Right hindlimb (tissue), 1 donor: ENCODE data around the gene BBX.

Experiments
- DNase-seq: peaks from one replicate; pipeline ENCODE4 v3.0.0-alpha.2; 2018

Gene BBX

GRCh38 chr3:107756649-107757048 is 233.9 kb downstream of the BBX start:
- no peak for DNase-seq

GRCh38 chr3:107757140-107757539 is 234.4 kb downstream of the BBX start:
- DNase-seq: no peak

DNA sequence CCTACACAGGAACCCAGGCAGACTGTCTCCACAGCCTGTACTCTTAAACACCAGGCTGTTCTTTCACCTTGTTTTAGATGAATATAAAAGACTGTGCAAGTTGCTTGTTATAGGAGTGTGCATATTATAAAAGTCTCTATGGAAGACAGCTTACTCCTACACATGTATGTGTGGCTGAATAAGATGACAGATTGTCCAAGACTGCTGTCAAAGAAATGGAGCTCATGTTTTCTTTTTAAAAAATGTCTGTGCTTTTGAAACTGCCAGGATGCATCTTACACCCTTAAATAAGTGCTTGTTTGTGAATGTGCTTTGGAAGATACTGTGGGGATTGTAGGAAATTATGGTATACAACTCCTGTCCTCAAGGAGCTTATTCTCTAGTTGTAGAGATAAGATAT is 237.4 kb downstream of the BBX start:
- DNase-seq: no peak

DNA sequence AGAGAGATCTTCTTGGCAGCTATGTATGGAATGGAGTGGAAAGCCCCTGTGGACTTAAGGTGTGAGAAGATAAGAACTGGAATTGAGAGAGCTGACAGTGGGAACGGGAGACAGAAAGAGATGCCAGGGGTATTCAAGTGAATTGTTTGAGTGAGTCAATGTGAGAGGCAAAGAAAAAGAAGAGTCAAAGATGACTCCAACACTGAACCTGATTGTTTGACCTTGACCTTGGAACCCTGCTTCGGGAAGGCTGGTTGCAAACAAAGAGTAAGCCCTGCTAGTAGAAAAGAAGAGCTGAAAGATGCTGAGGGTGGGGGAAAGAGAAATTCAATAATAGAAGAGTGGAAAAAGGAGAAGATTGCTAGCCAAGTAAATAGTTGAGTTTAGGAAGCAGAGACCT is 238.6 kb downstream of the BBX start:
- no peak for DNase-seq

- no peak for DNase-seq
Observed at GRCh38 chr3:107765524-107765923, 242.8 kb downstream of the BBX start.

GRCh38 chr3:107767897-107768605 is 245.3 kb downstream of the BBX start:
- no peak for DNase-seq

- DNase-seq: no peak
Observed at GRCh38 chr3:107769882-107770281, 247.1 kb downstream of the BBX start.

GRCh38 chr3:107772016-107772415 is 249.3 kb downstream of the BBX start:
- no peak for DNase-seq

DNA sequence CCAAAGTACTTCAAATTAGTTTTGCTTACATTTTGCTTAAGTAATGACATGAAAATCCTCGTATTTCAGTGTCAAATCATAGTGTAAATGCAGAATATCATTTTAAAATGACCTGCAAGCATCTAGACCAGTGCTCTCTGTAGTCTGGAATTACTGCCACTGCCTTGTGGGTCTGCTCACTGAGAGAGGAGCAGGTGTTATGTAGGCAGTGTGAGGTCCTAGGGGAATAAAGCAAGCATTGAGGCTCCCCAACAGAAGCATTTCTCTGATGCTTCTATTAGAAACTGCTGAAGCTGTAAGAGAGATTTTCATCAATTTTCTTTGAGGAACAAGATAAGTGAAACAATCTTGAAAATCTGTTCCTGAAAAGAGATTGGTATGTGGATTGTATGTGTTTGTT is 253.2 kb downstream of the BBX start:
- no peak for DNase-seq

- no peak for DNase-seq
Observed at GRCh38 chr3:107781253-107781652, 258.5 kb downstream of the BBX start.

DNA sequence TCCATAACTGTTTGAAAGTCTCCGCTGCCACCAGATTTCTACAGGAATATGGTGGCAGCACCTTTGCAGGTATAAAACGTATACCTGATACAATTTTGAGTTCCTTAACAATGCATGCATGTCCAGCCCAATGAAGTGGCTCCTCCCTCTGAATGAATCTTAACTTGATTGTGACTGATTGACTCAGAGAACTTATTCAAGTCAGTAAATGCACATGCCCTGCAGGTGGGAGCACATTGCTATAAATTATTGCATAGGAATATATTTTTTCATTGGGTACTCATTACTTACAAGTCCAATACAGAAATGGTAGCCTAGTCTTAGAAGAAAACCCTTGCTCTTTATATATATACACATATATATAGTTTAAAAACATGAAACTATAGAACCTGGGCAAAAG is 259.3 kb downstream of the BBX start:
- no peak for DNase-seq

- DNase-seq: no peak
Observed at GRCh38 chr3:107790612-107791011, 267.9 kb downstream of the BBX start.

DNA sequence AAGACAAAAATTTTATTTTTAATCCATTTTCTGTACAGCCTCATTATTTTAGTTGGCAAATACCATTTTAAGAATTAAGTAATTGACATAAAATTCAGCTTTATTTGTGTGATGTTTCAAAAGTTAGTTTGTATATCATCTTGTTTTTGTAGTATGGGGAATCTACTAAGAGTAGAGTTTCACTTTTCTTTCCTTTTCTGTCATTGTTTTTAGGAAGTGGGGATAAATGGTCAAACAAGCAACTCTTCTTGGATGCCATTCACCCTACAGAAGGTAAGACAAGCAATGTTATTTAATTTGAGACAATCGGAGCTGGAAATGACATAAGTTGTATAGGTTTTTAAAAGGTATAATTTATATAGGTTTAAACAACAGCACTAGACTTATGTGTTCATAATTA is 268.3 kb downstream of the BBX start:
- no peak for DNase-seq

- DNase-seq: no peak
Observed at GRCh38 chr3:107791450-107791849, 268.7 kb downstream of the BBX start.

DNA sequence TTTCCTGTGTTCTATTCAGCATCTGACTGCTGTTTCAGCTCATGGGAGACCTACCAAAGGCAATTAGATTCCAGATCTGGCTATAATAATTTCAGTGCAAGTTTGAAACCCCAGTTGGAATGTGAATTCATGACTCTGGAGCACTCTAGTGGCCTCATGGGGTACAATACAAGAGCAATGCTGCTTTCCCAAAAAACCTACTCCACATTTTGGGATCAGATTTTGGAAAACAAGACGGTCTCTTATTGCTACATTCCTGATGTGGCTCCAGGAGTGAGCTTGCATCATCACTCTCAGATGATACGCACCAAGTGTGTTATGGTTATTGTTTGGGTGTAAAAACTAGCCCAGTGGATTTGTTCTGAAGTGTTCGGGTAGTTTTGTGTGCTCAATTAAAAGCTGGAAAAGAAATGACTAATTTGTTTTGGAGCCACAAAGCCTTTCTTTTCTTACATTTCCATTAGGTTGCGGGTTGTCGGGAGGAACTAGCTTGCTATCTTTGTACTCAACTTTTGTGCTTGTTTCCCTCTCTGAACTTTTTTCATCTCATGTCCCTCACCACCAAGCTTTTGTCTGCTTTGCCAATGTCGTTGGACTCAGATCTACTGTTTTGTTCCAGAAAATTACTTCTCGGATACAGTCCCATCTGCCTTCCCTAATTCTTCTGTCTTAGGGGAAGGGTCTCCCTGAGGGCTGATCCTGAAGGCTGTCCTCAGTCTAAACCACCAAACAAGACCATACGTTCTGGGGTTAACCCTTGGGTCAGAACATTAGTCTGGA is 272.1 kb downstream of the BBX start:
- DNase-seq: no peak

- DNase-seq: no peak
Observed at GRCh38 chr3:107795514-107796094, 272.8 kb downstream of the BBX start.

GRCh38 chr3:107796791-107797190 is 274.0 kb downstream of the BBX start:
- DNase-seq: no peak

- no peak for DNase-seq
Observed at GRCh38 chr3:107797586-107797985, 274.8 kb downstream of the BBX start.

DNA sequence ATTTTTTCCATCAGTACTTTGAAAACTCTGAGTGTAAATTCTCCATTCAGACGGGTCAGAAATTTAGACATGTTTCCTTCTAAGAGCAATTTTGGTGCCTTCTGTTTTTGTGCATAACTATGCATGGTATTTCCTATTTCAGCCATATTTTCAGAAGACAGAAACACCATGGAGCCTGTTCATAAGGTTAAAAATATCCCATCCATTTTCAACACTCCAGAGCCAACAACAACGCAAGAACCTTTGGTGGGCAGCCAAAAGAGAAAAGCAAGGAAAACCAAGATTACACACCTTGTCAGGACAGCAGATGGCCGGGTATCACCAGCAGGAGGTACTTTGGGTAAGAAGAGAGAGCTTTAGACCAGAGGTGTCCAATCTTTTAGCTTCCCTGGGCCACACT is 275.6 kb downstream of the BBX start:
- no peak for DNase-seq

GRCh38 chr3:107800710-107801109 is 277.9 kb downstream of the BBX start:
- DNase-seq: no peak

DNA sequence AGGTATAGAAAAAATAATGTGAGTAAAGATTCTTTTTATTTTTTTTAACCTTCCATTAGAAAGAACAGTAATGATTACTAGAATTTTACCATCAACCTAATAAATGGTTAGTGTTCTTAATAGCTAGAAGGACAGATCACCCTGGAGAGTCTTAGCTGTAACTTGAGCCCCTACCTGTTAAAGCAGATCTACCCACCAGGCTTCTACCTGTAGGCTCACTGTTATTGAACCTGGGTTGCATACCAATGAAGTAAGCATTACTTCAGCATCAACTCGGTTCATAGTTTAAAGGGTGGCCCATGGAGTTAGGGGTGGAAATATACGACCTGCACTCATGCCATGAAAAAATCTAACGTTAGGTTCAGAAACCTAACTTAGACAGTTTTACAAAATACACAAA is 280.4 kb downstream of the BBX start:
- no peak for DNase-seq

GRCh38 chr3:107806021-107806420 is 283.3 kb downstream of the BBX start:
- DNase-seq: no peak

DNA sequence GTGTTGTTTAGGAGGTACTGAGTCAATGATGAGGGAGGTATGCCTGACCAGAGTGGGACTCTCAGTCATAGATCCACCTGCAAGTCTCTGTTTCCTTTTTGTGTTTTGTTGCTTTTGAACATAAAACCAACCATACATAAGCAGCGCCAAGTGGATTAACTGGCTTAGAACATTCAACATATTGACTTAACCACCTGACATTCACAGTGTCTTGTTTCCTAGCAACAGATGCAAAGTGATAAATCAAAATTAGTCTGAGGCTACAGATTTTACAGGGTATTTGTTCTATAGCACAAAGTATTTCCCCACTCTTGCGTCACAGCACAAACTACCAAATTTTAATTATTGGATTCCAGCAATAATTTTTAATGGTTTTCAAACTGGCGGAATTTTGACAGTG is 283.8 kb downstream of the BBX start:
- no peak for DNase-seq
